SK-N-SH treated with all-trans-retinoic acid at 6 μM for 48 hours (cell line): Measurements from ENCODE around the gene CREB3.
A peak's percentile ranks its signal among the peaks of the same experiment; 100 is the strongest.

Source experiments
- ATAC-seq: fragments of 200-7000 bp; cut with Tn5 transposase; 3 replicates; pipeline ENCODE4 v1.9.1; 2020; ENCODE audit warnings: mild to moderate bottlenecking, moderate library complexity
- ARNTL ChIP-seq: fragments of 450-650 bp; formaldehyde crosslinking; IDR thresholded peaks from 2 replicates; pipeline ENCODE4 v1.5.0; 2020; ENCODE audit warnings: low read depth, mild to moderate bottlenecking, moderate library complexity, borderline replicate concordance
- BACH2 ChIP-seq: fragments of 250-450 bp; sonication (Bioruptor Pico); IDR thresholded peaks from 2 replicates; pipeline ENCODE4 v1.9.0; 2021; ENCODE audit warnings: mild to moderate bottlenecking, borderline replicate concordance
- CSDC2 ChIP-seq: fragments of 250-450 bp; sonication (Bioruptor Pico); IDR thresholded peaks from 2 replicates; pipeline ENCODE4 v1.5.0; 2020; ENCODE audit warnings: mild to moderate bottlenecking, moderate library complexity
- ESRRG ChIP-seq: fragments of 250-450 bp; sonication (Bioruptor Pico); IDR thresholded peaks from 2 replicates; pipeline ENCODE4 v1.6.1; 2021; ENCODE audit warnings: mild to moderate bottlenecking
- GLIS3 ChIP-seq: fragments of 250-450 bp; sonication (Bioruptor Pico); IDR thresholded peaks from 2 replicates; pipeline ENCODE4 v1.5.0; 2020; ENCODE audit warnings: mild to moderate bottlenecking, moderate library complexity
- ISL1 ChIP-seq: fragments of 250-450 bp; sonication (Bioruptor Pico); IDR thresholded peaks from 2 replicates; pipeline ENCODE4 v2.1.2; 2022; ENCODE audit warnings: mild to moderate bottlenecking, moderate library complexity
- OSR1 ChIP-seq: fragments of 250-450 bp; sonication (Bioruptor Pico); IDR thresholded peaks from 2 replicates; pipeline ENCODE4 v1.8.0; 2022; ENCODE audit warnings: moderate library complexity, mild to moderate bottlenecking, inconsistent platforms
- PPARA ChIP-seq: fragments of 250-450 bp; sonication (Bioruptor Pico); IDR thresholded peaks from 2 replicates; pipeline ENCODE4 v1.5.0; 2020; ENCODE audit warnings: mild to moderate bottlenecking, borderline replicate concordance
- RARB ChIP-seq: fragments of 250-450 bp; sonication (Bioruptor Pico); IDR thresholded peaks from 2 replicates; pipeline ENCODE4 v1.8.0; 2021; ENCODE audit warnings: mild to moderate bottlenecking, moderate library complexity
- SNAI2 ChIP-seq: fragments of 250-450 bp; sonication (Bioruptor Pico); IDR thresholded peaks from 2 replicates; pipeline ENCODE4 v1.5.0; 2020; ENCODE audit warnings: mild to moderate bottlenecking, moderate library complexity
- TCF4 ChIP-seq: fragments of 250-450 bp; sonication (Bioruptor Pico); IDR thresholded peaks from 2 replicates; pipeline ENCODE4 v1.8.0; 2021; ENCODE audit warnings: mild to moderate bottlenecking, moderate library complexity, borderline replicate concordance
- TOX ChIP-seq: fragments of 250-450 bp; sonication (Bioruptor Pico); IDR thresholded peaks from 2 replicates; pipeline ENCODE4 v1.8.0; 2021; ENCODE audit warnings: mild to moderate bottlenecking, moderate library complexity, borderline replicate concordance
- ZC3H10 ChIP-seq: fragments of 250-450 bp; sonication (Bioruptor Pico); IDR thresholded peaks from 2 replicates; pipeline ENCODE4 v1.5.1; 2021; ENCODE audit warnings: mild to moderate bottlenecking, moderate library complexity
- ZFP3 ChIP-seq: fragments of 250-450 bp; sonication (Bioruptor Pico); IDR thresholded peaks from 2 replicates; pipeline ENCODE4 v1.5.0; 2020; ENCODE audit warnings: mild to moderate bottlenecking, moderate library complexity
- ZFP30 ChIP-seq: fragments of 450-650 bp; formaldehyde crosslinking; IDR thresholded peaks from 2 replicates; pipeline ENCODE4 v1.5.0; 2022; ENCODE audit warnings: mild to moderate bottlenecking, moderate library complexity
- ZNF565 ChIP-seq: fragments of 450-650 bp; formaldehyde crosslinking; conservative IDR thresholded peaks from 2 replicates; pipeline ENCODE4 v1.5.0; 2020; ENCODE audit warnings: low read depth, mild to moderate bottlenecking, moderate library complexity
- ZNF70 ChIP-seq: fragments of 450-650 bp; formaldehyde crosslinking; IDR thresholded peaks from 2 replicates; pipeline ENCODE4 v1.5.0; 2020; ENCODE audit warnings: mild to moderate bottlenecking, moderate library complexity
- ZNF8 ChIP-seq: fragments of 450-650 bp; formaldehyde crosslinking; IDR thresholded peaks from 2 replicates; pipeline ENCODE4 v1.5.0; 2020; ENCODE audit warnings: mild to moderate bottlenecking, moderate library complexity
- TF ChIP-seq, protein P1 (sequence below): fragments of 250-450 bp; sonication (Bioruptor Pico); IDR thresholded peaks from 2 replicates; pipeline ENCODE4 v1.5.1; 2020; ENCODE audit warnings: low read depth, mild to moderate bottlenecking, moderate library complexity
- TF ChIP-seq, protein P2 (sequence below): fragments of 250-450 bp; sonication (Bioruptor Pico); IDR thresholded peaks from 2 replicates; pipeline ENCODE4 v1.8.0; 2021; ENCODE audit warnings: low read depth, mild to moderate bottlenecking, moderate library complexity, borderline replicate concordance
- TF ChIP-seq, protein P3 (sequence below): fragments of 250-450 bp; sonication (Bioruptor Pico); IDR thresholded peaks from 2 replicates; pipeline ENCODE4 v1.5.1; 2021; ENCODE audit warnings: mild to moderate bottlenecking, moderate library complexity

The CREB3 gene

DNA sequence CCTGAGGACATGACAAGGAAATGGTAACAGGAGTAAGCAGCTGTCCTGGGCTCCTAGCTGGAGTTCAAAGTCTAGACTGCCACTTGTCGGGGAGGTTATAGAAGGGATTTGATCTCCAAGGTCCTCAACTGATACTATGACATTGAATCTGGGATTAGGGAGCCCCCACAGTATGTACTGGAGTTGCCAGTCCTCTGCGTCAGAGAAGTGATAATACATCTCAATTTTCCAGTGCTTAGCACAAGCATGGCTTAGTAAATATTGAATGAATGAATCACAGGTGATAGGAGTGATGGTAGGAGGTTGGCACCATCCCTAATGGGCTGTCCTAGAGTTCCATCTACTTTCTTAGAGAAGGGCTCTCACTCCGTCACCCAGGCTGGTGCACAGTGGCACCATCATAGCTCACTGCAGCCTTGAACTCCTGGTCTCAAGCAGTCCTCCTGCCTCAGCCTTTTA, 36.5 kb upstream of the CREB3 start:
- TF ChIP-seq ZNF70 (CRISPR knock-in tag) (no peak), ZC3H10 (no peak), TOX (CRISPR knock-in tag) (no peak), ISL1 (no peak), OSR1 (CRISPR knock-in tag) (no peak), ESRRG (CRISPR knock-in tag) (no peak), ZNF565 (no peak), ZFP3 (CRISPR knock-in tag) (no peak), ARNTL (CRISPR knock-in tag) (no peak), SNAI2 (CRISPR knock-in tag) (no peak), CSDC2 (CRISPR knock-in tag) (no peak), PPARA (CRISPR knock-in tag) (no peak), ZFP30 (CRISPR knock-in tag) (no peak), GLIS3 (CRISPR knock-in tag) (no peak), TCF4 (CRISPR knock-in tag) (no peak)
- TF ChIP-seq, protein P1, sequence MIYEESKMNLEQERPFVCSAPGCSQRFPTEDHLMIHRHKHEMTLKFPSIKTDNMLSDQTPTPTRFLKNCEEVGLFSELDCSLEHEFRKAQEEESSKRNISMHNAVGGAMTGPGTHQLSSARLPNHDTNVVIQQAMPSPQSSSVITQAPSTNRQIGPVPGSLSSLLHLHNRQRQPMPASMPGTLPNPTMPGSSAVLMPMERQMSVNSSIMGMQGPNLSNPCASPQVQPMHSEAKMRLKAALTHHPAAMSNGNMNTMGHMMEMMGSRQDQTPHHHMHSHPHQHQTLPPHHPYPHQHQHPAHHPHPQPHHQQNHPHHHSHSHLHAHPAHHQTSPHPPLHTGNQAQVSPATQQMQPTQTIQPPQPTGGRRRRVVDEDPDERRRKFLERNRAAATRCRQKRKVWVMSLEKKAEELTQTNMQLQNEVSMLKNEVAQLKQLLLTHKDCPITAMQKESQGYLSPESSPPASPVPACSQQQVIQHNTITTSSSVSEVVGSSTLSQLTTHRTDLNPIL (CRISPR knock-in tag) = no peak
- TF ChIP-seq, all 23 proteins: peak for 0
- no peak for ATAC-seq

DNA sequence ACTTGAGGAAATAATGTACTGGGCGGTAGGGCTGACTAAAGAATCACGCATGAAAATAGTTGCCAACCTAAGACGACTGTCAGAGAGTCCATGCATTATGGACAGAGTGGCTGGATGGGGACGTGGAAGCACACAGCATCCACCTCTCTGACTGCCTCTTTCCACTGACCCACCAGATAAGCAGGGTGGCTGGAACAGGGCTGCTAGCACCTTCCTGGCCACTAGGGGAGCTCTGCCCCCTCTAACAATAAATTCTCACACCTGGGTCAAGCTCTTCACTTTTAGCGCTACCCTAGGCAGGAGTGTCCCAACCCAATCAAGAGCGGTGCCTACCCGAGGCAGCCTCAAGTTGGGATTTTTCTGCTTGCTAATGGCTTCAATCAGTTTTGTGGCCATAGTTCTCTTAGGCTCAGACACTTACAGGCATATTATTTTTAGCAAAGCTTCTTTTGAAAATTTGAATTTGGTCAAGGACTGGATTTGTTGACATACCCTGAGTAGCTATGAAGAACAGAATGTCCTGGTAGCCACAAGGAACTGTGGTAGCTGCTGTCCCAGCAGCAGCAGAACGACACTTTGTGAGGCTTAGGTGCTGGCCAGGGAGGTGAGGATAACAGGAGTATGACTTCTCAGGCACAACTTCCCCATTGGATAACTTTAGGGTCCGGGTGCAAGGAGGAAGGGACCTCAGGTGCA, 35.8 kb upstream of the CREB3 start:
- ATAC-seq = peak; percentile 82
- TF ChIP-seq GLIS3 (CRISPR knock-in tag) (no peak), ESRRG (CRISPR knock-in tag) (no peak), BACH2 (CRISPR knock-in tag) (no peak)

DNA sequence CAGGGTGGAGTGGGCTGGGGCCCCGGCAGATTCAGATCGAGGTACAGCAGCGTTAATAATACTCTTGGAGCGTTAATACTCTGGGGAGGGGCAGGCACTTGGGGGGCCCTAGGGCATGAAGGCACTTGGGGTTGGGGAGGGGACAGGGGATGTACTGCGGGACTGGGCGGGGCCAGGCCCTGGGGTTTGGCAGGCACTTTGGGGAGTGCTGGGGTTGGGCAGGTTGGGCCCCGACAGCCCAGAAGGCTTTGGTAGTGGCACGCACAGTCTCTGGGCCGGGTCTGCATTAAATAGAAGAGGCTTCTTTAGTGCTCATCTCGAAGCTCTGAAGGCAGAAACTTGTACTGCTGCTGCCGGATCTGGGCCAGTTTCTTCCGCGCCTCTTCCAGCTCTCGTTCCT, 35.0 kb upstream of the CREB3 start:
- ATAC-seq = no peak
- TF ChIP-seq BACH2 (CRISPR knock-in tag) = no peak
- TF ChIP-seq, protein P2, sequence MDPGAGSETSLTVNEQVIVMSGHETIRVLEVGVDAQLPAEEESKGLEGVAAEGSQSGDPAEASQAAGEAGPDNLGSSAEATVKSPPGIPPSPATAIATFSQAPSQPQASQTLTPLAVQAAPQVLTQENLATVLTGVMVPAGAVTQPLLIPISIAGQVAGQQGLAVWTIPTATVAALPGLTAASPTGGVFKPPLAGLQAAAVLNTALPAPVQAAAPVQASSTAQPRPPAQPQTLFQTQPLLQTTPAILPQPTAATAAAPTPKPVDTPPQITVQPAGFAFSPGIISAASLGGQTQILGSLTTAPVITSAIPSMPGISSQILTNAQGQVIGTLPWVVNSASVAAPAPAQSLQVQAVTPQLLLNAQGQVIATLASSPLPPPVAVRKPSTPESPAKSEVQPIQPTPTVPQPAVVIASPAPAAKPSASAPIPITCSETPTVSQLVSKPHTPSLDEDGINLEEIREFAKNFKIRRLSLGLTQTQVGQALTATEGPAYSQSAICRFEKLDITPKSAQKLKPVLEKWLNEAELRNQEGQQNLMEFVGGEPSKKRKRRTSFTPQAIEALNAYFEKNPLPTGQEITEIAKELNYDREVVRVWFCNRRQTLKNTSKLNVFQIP = no peak
- TF ChIP-seq RARB = no peak
- no peak for TF ChIP-seq ZNF565
- TF ChIP-seq GLIS3 (CRISPR knock-in tag) = no peak

DNA sequence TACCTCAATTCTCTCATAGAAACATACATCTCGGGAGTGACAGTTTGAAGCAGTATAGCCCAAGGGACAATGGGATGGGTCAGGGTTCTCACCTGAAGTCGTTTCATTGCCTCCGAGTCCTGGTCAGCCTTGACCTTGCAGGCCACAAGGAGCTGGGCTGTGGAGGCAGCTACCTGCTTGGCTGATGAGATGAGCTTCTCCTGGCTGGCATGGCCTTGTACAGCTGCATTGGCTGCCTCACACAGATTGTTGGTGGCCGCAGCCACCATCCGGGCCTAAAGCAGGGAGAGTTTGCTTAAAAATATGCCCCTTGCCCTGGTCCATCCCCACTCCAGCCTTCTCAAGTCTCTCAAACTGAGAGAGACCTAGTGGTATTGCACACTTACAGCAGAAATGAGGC, 34.2 kb upstream of the CREB3 start:
- ATAC-seq = no peak
- TF ChIP-seq, protein P2 = no peak
- TF ChIP-seq BACH2 (CRISPR knock-in tag) (no peak), SNAI2 (CRISPR knock-in tag) (no peak), ESRRG (CRISPR knock-in tag) (no peak), ZC3H10 (no peak), ZNF565 (no peak), RARB (no peak), GLIS3 (CRISPR knock-in tag) (no peak), OSR1 (CRISPR knock-in tag) (no peak), ZNF8 (no peak)
- TF ChIP-seq, protein P1 (CRISPR knock-in tag) = no peak
- TF ChIP-seq, protein P3, sequence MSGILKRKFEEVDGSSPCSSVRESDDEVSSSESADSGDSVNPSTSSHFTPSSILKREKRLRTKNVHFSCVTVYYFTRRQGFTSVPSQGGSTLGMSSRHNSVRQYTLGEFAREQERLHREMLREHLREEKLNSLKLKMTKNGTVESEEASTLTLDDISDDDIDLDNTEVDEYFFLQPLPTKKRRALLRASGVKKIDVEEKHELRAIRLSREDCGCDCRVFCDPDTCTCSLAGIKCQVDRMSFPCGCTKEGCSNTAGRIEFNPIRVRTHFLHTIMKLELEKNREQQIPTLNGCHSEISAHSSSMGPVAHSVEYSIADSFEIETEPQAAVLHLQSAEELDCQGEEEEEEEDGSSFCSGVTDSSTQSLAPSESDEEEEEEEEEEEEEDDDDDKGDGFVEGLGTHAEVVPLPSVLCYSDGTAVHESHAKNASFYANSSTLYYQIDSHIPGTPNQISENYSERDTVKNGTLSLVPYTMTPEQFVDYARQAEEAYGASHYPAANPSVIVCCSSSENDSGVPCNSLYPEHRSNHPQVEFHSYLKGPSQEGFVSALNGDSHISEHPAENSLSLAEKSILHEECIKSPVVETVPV (CRISPR knock-in tag) = no peak
